Tibial nerve (tissue), 4 donors: ENCODE measurements around the gene TMEM233. TPM values are rescaled to one million over a fixed set of nuclear protein-coding genes. Genes with fewer than 3 reads are reported as not detected.
A peak's percentile ranks its signal among the peaks of the same experiment; 100 is the strongest.

Source experiments
- DNase-seq, 2 donors: peaks; one replicate each; pipeline ENCODE4 v3.0.0-alpha.2; 2019; ENCODE audit warnings: low spot score in 2 of 2
- H3K27ac ChIP-seq, 4 donors: fragments of 200-600 bp; sonication (generic) in 3 of 4; one replicate each; pipeline ENCODE4 v1.5.1; 2017 to 2019; ENCODE audit warnings: mild to moderate bottlenecking in 1 of 4
- H3K27me3 ChIP-seq, 2 donors: fragments of 200-600 bp; sonication (generic) in 1 of 2; one replicate each; pipeline versions ENCODE4 v1.5.1 to v1.6.0; 2017 to 2019
- H3K36me3 ChIP-seq, 3 donors: fragments of 200-600 bp; sonication (generic); one replicate each; pipeline ENCODE4 v1.5.1; 2018 to 2019
- H3K4me1 ChIP-seq, 4 donors: fragments of 200-600 bp; sonication (generic) in 3 of 4; one replicate each; pipeline ENCODE4 v1.5.1; 2017 to 2019
- H3K4me3 ChIP-seq, 4 donors: fragments of 200-600 bp; sonication (generic) in 3 of 4; one replicate each; pipeline ENCODE4 v1.5.1; 2017 to 2019; ENCODE audit warnings: mild to moderate bottlenecking in 1 of 4, moderate library complexity in 1 of 4
- H3K9me3 ChIP-seq, 4 donors: fragments of 200-600 bp; sonication (generic) in 3 of 4; one replicate each; pipeline ENCODE4 v1.5.1; 2017 to 2019
- CTCF ChIP-seq, 5 experiments: fragments of 200-600 bp in 3 of 5; fragments of 450-650 bp in 2 of 5; sonication (generic) in 3 of 5; IDR thresholded peaks; one replicate each; pipeline ENCODE4 v1.5.1; 2016 to 2019; ENCODE audit warnings: antibody characterized with exemption in 5 of 5, mild to moderate bottlenecking in 3 of 5, moderate library complexity in 2 of 5
- EP300 ChIP-seq, 2 donors: sonication (generic); formaldehyde crosslinking; IDR thresholded peaks; one replicate each; pipeline ENCODE4 v1.6.1; 2017; ENCODE audit warnings: antibody characterized with exemption in 2 of 2, mild to moderate bottlenecking in 1 of 2
- POLR2A ChIP-seq, 2 donors: fragments of 450-650 bp; IDR thresholded peaks; one replicate each; pipeline ENCODE4 v1.6.1; 2017; ENCODE audit warnings: antibody characterized with exemption in 2 of 2, mild to moderate bottlenecking in 2 of 2, moderate library complexity in 2 of 2
- WGBS, 2 donors: methylation state at CpG; one replicate each; pipeline ENCODE4 v1.1.5; 2018; 5-methylcytosine and 5-hydroxymethylcytosine counted together
- total RNA-seq, 4 donors: library from RNA; depleted of rRNA; stranded (reverse); fragments of >200 nt; gene quantifications; one replicate each; pipeline ENCODE4 v1.1.0, GENCODE V29; 2016

The TMEM233 gene
- total RNA-seq, 4 donors from 2014 or later = 0.21 to 0.59 (median 0.22) TPM; not detected in 1

- no peaks in the 10 kb centered on the region for H3K36me3 ChIP-seq
- H3K4me1 ChIP-seq = peaks cover 0 to 11% (median 3%) of the 10 kb centered on the region in 4 donors
- 62 to 63% methylated on average over 4 of the region's 4 CpGs for WGBS, 2 donors
- H3K9me3 ChIP-seq = no peaks in the 10 kb centered on the region
- H3K4me3 ChIP-seq = no peak overlapping the region
- TF ChIP-seq CTCF (IDR thresholded peaks at IDR 0.05) = no peak
- no peak for TF ChIP-seq POLR2A (IDR thresholded peaks at IDR 0.05)
- no peak for TF ChIP-seq EP300 (IDR thresholded peaks at IDR 0.05)
- no peak overlapping the region for H3K27ac ChIP-seq
- H3K27me3 ChIP-seq = no peaks in the 10 kb centered on the region
- DNase-seq = no peak
These were observed 68.3 kb downstream of the TMEM233 start for GRCh38 chr12:119661882-119662281.

- no peak for DNase-seq
- no peak for TF ChIP-seq POLR2A (IDR thresholded peaks at IDR 0.05)
- TF ChIP-seq EP300 (IDR thresholded peaks at IDR 0.05) = no peak
- no peak for TF ChIP-seq CTCF (IDR thresholded peaks at IDR 0.05)
- WGBS, 2 donors = 94 to 100% methylated on average over 1 of the region's 1 CpG
- no peak overlapping the region for H3K27ac ChIP-seq
- H3K4me1 ChIP-seq = peaks cover 0 to 27% (median 14%) of the 10 kb centered on the region in 4 donors
- no peak overlapping the region for H3K4me3 ChIP-seq
- H3K27me3 ChIP-seq = no peaks in the 10 kb centered on the region
- no peaks in the 10 kb centered on the region for H3K36me3 ChIP-seq
- H3K9me3 ChIP-seq = no peaks in the 10 kb centered on the region
These were observed 71.1 kb downstream of the TMEM233 start for GRCh38 chr12:119664642-119665041.

GRCh38 chr12:119665164-119665929, 71.8 kb downstream of the TMEM233 start:
- WGBS, 2 donors = 91 to 94% methylated on average over 4 of the region's 4 CpGs

GRCh38 chr12:119666226-119666795, 72.7 kb downstream of the TMEM233 start:
- 44 to 48% methylated on average over 2 of the region's 2 CpGs for WGBS, 2 donors
- Histone ChIP-seq H3K36me3 (peaks cover 0 to 7% (median 0%) of the 10 kb centered on the region in 3 donors), H3K27ac (peak overlapping the region in 1 of 4 donors; percentile 17), H3K27me3 (no peaks in the 10 kb centered on the region), H3K9me3 (no peaks in the 10 kb centered on the region), H3K4me3 (no peak overlapping the region), H3K4me1 (peaks cover 0 to 38% (median 20%) of the 10 kb centered on the region in 4 donors)
- TF ChIP-seq CTCF (IDR thresholded peaks at IDR 0.05) (no peak), EP300 (IDR thresholded peaks at IDR 0.05) (no peak), POLR2A (IDR thresholded peaks at IDR 0.05) (no peak)
- no peak for DNase-seq

More at GRCh38 chr12:119665164-119665929, 71.8 kb downstream of the TMEM233 start:
- Histone ChIP-seq H3K27me3 (no peaks in the 10 kb centered on the region), H3K36me3 (no peaks in the 10 kb centered on the region), H3K27ac (no peak overlapping the region), H3K4me3 (no peak overlapping the region), H3K9me3 (no peaks in the 10 kb centered on the region), H3K4me1 (peaks cover 0 to 32% (median 20%) of the 10 kb centered on the region in 4 donors)
- TF ChIP-seq POLR2A (IDR thresholded peaks at IDR 0.05) (no peak), EP300 (IDR thresholded peaks at IDR 0.05) (no peak), CTCF (IDR thresholded peaks at IDR 0.05) (no peak)
- no peak for DNase-seq
